Stimulated activated CD4-positive, alpha-beta T cell treated with anti-CD3 and anti-CD28 coated beads, Interleukin-12 subunit alpha, Interleukin-12 subunit beta, amount 100 ng/mL, for 24 hours (primary cell): Measurements from ENCODE around the gene RAD52.

ENCODE experiments used
- DNase-seq, 2 experiments: peaks; one replicate each; pipeline ENCODE4 v3.0.0-alpha.2; 2020; ENCODE audit warnings: low read depth in 2 of 2

RAD52 gene

GRCh38 chr12:949453-950191, at the start of gene RAD52:
RAD52 (minus strand) TSS chr12:949694; CDS start chr12:933058, 16,636 bp downstream.
- DNase-seq, result peak; percentile 96 to 98

- DNase-seq, result no peak
Observed at GRCh38 chr12:998020-998874, 48.8 kb upstream of the RAD52 start.

- DNase-seq, result no peak
Observed at GRCh38 chr12:997505-997904, 48.0 kb upstream of the RAD52 start.

GRCh38 chr12:996881-997280, 47.4 kb upstream of the RAD52 start:
- no peak for DNase-seq

- no peak for DNase-seq
Observed at GRCh38 chr12:992647-993046, 43.2 kb upstream of the RAD52 start.

- DNase-seq, result peak; percentile 18 to 46
Observed at GRCh38 chr12:991350-992333, 42.1 kb upstream of the RAD52 start.

- DNase-seq, result peak; percentile 70 to 79
Observed at GRCh38 chr12:990661-991349, 41.3 kb upstream of the RAD52 start, which contains the start of gene ERC1. ERC1 (plus strand) TSS chr12:991223; CDS start chr12:1027904, 36,681 bp downstream.

- peak in 1 of 2 experiments; percentile 45 for DNase-seq
Observed at GRCh38 chr12:989751-990660, 40.5 kb upstream of the RAD52 start.

- DNase-seq, result no peak
Observed at GRCh38 chr12:989051-989450, 39.6 kb upstream of the RAD52 start.

- no peak for DNase-seq
Observed at GRCh38 chr12:988646-989045, 39.2 kb upstream of the RAD52 start.

- no peak for DNase-seq
Observed at GRCh38 chr12:981961-982360, 32.5 kb upstream of the RAD52 start.

GRCh38 chr12:981176-981828, 31.8 kb upstream of the RAD52 start:
- no peak for DNase-seq

GRCh38 chr12:979349-979748, 29.9 kb upstream of the RAD52 start:
- DNase-seq, result no peak

GRCh38 chr12:977156-977555, 27.7 kb upstream of the RAD52 start:
- DNase-seq, result no peak

GRCh38 chr12:976644-977043, 27.1 kb upstream of the RAD52 start:
- no peak for DNase-seq

- no peak for DNase-seq
Observed at GRCh38 chr12:974271-974862, 24.9 kb upstream of the RAD52 start.

- no peak for DNase-seq
Observed at GRCh38 chr12:971991-972390, 22.5 kb upstream of the RAD52 start.

- no peak for DNase-seq
Observed at GRCh38 chr12:969821-970220, 20.3 kb upstream of the RAD52 start.

GRCh38 chr12:968545-968944, 19.1 kb upstream of the RAD52 start:
- DNase-seq, result no peak
